Right lobe of liver (tissue), 6 donors: ENCODE data around the gene UBAP2L. TPM values are rescaled to one million over a fixed set of nuclear protein-coding genes. Genes with fewer than 3 reads are reported as not detected.

Experiments
- ATAC-seq, 4 donors: fragments of 200-7000 bp; cut with Tn5 transposase; one replicate each; pipeline ENCODE4 v1.9.1; 2020; ENCODE audit warnings: mild to moderate bottlenecking in 4 of 4, moderate library complexity in 4 of 4
- DNase-seq, 3 donors: peaks; one replicate each; pipeline ENCODE4 v3.0.0-alpha.2; 2020
- H3K27ac ChIP-seq, 3 donors: fragments of 200-600 bp; one replicate each; pipeline ENCODE4 v1.8.0; 2022
- H3K27me3 ChIP-seq, 2 donors: fragments of 200-600 bp; one replicate each; pipeline ENCODE4 v1.8.0; 2022
- H3K36me3 ChIP-seq, 4 donors: fragments of 200-600 bp; sonication (generic) in 1 of 4; one replicate each; pipeline versions ENCODE4 v1.5.1 to v1.8.0; 2017 to 2022; ENCODE audit warnings: control low read depth in 1 of 4
- H3K4me1 ChIP-seq, 4 donors: fragments of 200-600 bp; sonication (generic) in 1 of 4; one replicate each; pipeline versions ENCODE4 v1.5.1 to v1.8.0; 2017 to 2022; ENCODE audit warnings: control low read depth in 1 of 4
- H3K4me3 ChIP-seq, 3 donors: fragments of 200-600 bp; one replicate each; pipeline ENCODE4 v1.8.0; 2022
- H3K9me3 ChIP-seq, 4 donors: fragments of 200-600 bp; sonication (generic) in 1 of 4; one replicate each; pipeline versions ENCODE4 v1.5.1 to v1.8.0; 2017 to 2022; ENCODE audit warnings: control low read depth in 1 of 4
- POLR2A ChIP-seq: fragments of 450-650 bp; IDR thresholded peaks from one replicate; pipeline ENCODE4 v1.6.1; 2017; ENCODE audit warnings: antibody characterized with exemption, mild to moderate bottlenecking
- WGBS: methylation state at CpG from one replicate; pipeline ENCODE4 v1.1.6; 2018; ENCODE audit warnings: low coverage, low lambda C conversion rate; ENCODE audit not compliant: insufficient coverage; ENCODE audit errors: missing lambda C conversion rate; 5-methylcytosine and 5-hydroxymethylcytosine counted together
- intact Hi-C, 2 donors: fragments of 100-400 bp; cut with DNase I; formaldehyde crosslinking; loops; one replicate each; pipeline versions ENCODE4 v1.11.2 to v1.14.1; 2022
- total RNA-seq, 6 experiments: library from RNA; depleted of rRNA in 2 of 6; stranded (reverse); fragments of >200 nt in 2 of 6; fragmentation: NEBNext Ultra II Directional in 3 of 6; extraction: Animal tissue kit (Norgen Biotek cat#: 25700) in 3 of 6; gene quantifications; one replicate each; pipeline versions ENCODE4 v1.1.0 to v1.2.4, GENCODE V29; 2016 to 2023
- TF ChIP-seq, protein P1 (sequence below), 4 donors: fragments of 200-600 bp in 3 of 4; fragments of 450-650 bp in 1 of 4; IDR thresholded peaks; one replicate each; pipeline versions ENCODE4 v1.5.1 to v1.8.0; 2016 to 2022; ENCODE audit warnings: antibody characterized with exemption in 4 of 4, mild to moderate bottlenecking in 2 of 4
- donor health status: DM: no; HTN: yes; CAD: no.
- donor health status: DM: no; HTN: no; CAD: no.
- donor health status: DM: no; HTN: no; CAD: no.
- donor health status: DM: no; HTN: yes; CAD: no.
- donor health status: DM: no; HTN: yes; CAD: no.

Gene UBAP2L
- total RNA-seq, 6 experiments from 2014 or later, result 26.8 to 57.2 (median 40.4) TPM

DNA sequence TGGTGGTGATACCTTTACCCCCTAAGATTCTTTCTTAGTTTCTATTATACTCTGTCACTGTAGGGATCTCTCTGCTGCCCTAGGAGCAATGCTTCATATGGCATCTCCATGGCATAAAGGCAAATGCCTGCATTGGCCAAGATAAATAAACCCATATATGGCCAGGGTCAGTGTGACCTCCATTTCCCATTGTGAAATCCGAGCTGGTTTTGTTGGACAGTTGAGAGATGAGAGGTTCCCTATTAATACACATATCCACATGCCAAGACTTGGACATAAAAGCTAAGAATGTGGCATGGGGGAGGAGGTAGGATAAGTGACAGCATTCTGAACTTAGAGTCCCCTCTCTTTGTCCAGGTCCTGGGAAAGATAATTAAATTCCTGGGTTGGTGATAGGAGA is 30.2 kb upstream of the UBAP2L start:
- no peak overlapping the region for H3K4me3 ChIP-seq
- no peaks in the 10 kb centered on the region for H3K9me3 ChIP-seq
- intact Hi-C loops, result no loop called here
- H3K36me3 ChIP-seq, result no peaks in the 10 kb centered on the region
- H3K4me1 ChIP-seq, result no peaks in the 10 kb centered on the region
- no peaks in the 10 kb centered on the region for H3K27me3 ChIP-seq
- TF ChIP-seq POLR2A, result no peak
- TF ChIP-seq, protein P1, sequence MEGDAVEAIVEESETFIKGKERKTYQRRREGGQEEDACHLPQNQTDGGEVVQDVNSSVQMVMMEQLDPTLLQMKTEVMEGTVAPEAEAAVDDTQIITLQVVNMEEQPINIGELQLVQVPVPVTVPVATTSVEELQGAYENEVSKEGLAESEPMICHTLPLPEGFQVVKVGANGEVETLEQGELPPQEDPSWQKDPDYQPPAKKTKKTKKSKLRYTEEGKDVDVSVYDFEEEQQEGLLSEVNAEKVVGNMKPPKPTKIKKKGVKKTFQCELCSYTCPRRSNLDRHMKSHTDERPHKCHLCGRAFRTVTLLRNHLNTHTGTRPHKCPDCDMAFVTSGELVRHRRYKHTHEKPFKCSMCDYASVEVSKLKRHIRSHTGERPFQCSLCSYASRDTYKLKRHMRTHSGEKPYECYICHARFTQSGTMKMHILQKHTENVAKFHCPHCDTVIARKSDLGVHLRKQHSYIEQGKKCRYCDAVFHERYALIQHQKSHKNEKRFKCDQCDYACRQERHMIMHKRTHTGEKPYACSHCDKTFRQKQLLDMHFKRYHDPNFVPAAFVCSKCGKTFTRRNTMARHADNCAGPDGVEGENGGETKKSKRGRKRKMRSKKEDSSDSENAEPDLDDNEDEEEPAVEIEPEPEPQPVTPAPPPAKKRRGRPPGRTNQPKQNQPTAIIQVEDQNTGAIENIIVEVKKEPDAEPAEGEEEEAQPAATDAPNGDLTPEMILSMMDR (IDR thresholded peaks at IDR 0.05), result no peak
- 14% methylated on average over 1 of the region's 1 CpG for WGBS
- no peak overlapping the region for H3K27ac ChIP-seq
- ATAC-seq, result peak in 2 of 4 donors; percentile 16 to 29
- no peak for DNase-seq

DNA sequence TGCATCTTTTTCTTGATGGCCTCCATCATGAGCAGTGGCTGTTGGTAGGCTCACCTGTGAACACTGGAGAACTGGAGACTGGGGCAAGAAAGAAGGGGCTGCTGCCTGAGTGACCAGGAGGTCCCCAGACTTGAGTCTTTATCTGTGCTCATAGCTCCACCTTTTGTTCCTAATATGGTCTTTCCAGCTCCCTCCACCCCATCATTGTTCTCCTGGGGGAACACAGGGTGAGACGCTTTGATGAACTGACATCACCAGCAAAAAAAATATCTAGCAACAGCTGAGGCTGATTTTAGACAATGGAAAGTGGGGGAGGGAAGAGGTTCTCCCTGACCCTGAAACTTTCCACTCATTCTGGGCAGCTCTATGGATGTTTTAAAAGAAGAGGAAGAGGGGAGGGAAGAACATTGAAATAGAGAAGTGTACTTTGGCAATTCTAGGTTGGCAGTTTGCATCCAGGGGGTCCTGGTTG is 28.7 kb upstream of the UBAP2L start, which contains the start of gene TPM3:
Gene TPM3, minus strand, starts transcription at position 111 of the 472 bp plus-strand sequence. Its CDS starts 82 bp downstream, at position 29.
- DNase-seq (no peak), ATAC-seq (no peak)
- no peak within 1 kb of the TSS for H3K4me3 ChIP-seq
- WGBS, result 67% methylated on average over 1 of the region's 1 CpG
- no peaks in the 10 kb centered on the region for H3K27me3 ChIP-seq
- no peaks in the 10 kb centered on the region for H3K9me3 ChIP-seq
- intact Hi-C loops, result no loop called here
- H3K4me1 ChIP-seq, result no peaks in the 10 kb centered on the region
- H3K36me3 ChIP-seq, result no peaks in the 10 kb centered on the region
- H3K27ac ChIP-seq, result no peak within 1 kb of the TSS
- no peak for TF ChIP-seq POLR2A
- TF ChIP-seq, protein P1 (IDR thresholded peaks at IDR 0.05), result no peak

DNA sequence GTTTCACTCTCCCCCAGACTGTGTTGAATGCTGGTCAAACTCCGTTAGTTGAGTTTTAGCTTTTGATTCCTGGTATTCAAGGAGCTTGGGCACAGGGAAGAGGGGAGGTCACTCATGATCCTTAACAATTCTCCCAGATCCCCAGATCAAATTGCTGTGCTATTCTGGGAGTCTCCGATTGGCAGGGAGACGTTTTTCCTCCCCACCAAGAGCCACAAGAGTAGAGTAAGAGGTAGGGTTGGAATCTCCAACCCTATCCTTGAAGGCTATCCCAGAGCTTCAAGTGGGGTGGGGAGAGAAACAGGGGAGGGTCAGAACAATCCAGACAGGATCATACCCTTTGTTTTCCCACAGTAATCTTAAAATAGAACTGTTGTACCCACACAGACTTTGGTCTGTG is 28.3 kb upstream of the UBAP2L start:
- intact Hi-C loops, result no loop called here
- ATAC-seq (no peak), DNase-seq (no peak)
- 54% methylated on average over 3 of the region's 3 CpGs for WGBS
- Histone ChIP-seq H3K9me3 (no peaks in the 10 kb centered on the region), H3K36me3 (no peaks in the 10 kb centered on the region), H3K27ac (no peak overlapping the region), H3K4me1 (no peaks in the 10 kb centered on the region), H3K27me3 (no peaks in the 10 kb centered on the region), H3K4me3 (no peak overlapping the region)
- no peak for TF ChIP-seq POLR2A

DNA sequence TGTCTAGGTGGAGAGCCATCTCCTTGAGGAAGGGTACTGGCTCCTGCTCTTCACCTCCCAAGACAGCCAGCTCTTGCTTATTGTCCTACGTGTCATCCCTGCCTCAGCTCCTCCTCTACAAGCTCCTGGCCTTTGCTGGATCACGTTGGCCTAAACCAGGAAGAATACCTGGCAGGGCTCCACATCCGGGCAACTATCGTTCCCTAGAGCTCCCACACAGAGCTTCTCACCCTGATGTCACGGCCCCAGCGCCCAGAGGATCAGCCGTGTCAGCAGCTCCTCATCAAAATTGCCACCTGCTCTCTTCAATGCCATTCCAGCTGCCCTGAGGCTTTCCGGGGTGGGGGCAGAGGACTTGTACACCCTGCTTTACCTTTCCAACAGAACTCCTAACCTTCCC is 26.9 kb upstream of the UBAP2L start:
- TF ChIP-seq, protein P1 (IDR thresholded peaks at IDR 0.05), result no peak
- TF ChIP-seq POLR2A, result no peak
- Histone ChIP-seq H3K4me1 (peaks cover 0 to 1% (median 0%) of the 10 kb centered on the region in 4 donors), H3K4me3 (no peak overlapping the region), H3K36me3 (no peaks in the 10 kb centered on the region), H3K9me3 (no peaks in the 10 kb centered on the region), H3K27ac (no peak overlapping the region), H3K27me3 (no peaks in the 10 kb centered on the region)
- intact Hi-C loops, result no loop called here
- WGBS, result 28% methylated on average over 6 of the region's 8 CpGs
- peak; percentile 28 to 85 (median 44) for ATAC-seq
- peak in 2 of 3 donors; percentile 63 to 82 for DNase-seq

DNA sequence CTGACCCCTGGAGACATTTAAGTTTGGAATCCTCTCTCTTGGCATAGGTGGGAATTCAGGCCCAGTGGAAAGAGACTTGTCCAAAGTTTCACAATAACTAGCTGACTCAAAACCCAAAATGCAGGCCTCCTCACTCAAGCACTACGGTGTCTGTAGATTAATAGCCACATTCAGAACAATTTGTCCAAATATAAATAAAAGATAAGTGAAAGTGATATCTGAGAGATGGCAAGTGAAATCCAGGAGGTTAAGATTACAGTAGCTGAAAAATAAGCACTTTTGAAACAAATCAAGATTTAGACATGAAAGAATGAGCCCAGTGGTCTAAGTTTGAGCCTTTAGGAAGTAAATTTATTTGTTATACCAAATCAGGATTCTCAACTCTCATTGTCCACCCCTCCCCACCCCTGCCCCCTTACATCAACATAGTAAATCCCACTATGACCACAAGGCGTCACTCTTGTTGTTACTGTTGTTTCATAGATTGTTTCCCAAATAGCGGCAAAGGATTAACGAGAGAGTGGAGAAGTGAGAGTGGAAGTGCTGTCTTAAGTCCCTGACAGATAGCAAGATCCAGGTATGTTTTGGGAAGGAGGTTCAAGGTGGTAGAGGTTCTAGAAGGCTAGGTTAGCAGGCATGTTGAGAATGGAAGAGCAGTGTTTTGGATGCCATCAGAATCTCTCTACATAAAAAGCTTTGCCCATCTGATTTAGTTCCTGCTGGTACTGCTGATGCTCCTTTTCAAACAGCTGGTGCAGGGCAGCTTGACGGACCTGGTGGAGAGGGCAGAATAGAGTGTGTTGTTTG is 21.8 kb upstream of the UBAP2L start:
- no peak overlapping the region for H3K4me3 ChIP-seq
- H3K4me1 ChIP-seq, result peaks cover 0 to 8% (median 2%) of the 10 kb centered on the region in 4 donors
- H3K9me3 ChIP-seq, result no peaks in the 10 kb centered on the region
- ATAC-seq (peak; percentile 86 to 94 (median 88)), DNase-seq (no peak)
- no peak for TF ChIP-seq POLR2A
- TF ChIP-seq, protein P1 (IDR thresholded peaks at IDR 0.05), result peak; percentile 44 to 55 (median 48)
- H3K27ac ChIP-seq, result peak overlapping the region in 1 of 3 donors; percentile 8
- H3K36me3 ChIP-seq, result no peaks in the 10 kb centered on the region
- WGBS, result 2% methylated on average over 5 of the region's 5 CpGs
- H3K27me3 ChIP-seq, result no peaks in the 10 kb centered on the region
- intact Hi-C loops, result no loop called here
